Neural cell (in vitro differentiated cells): ENCODE data around the gene ADCY4. TPM values are rescaled to one million over a fixed set of nuclear protein-coding genes. Genes with fewer than 3 reads are reported as not detected.

Source experiments
- H2AFZ ChIP-seq: fragments of 200-600, 300-800 bp; sonication (generic), shearing (Covaris generic); 2 replicates; pipeline ENCODE4 v1.6.0; 2014; ENCODE audit warnings: low read depth, mild to moderate bottlenecking, antibody characterized with exemption, low read length, moderate library complexity
- H3F3A ChIP-seq: fragments of 200-600 bp; shearing (Covaris generic); 2 replicates; pipeline ENCODE4 v1.6.1; 2016; ENCODE audit warnings: mild to moderate bottlenecking, moderate library complexity, mixed read lengths, antibody characterized with exemption, low read length; ENCODE audit not compliant: insufficient read depth, poor library complexity, severe bottlenecking
- H3K27ac ChIP-seq: fragments of 200-600, 300-800 bp; sonication (generic), shearing (Covaris generic); 2 replicates; pipeline ENCODE4 v1.5.1; 2014; ENCODE audit warnings: mild to moderate bottlenecking, low read length, moderate library complexity
- H3K27me3 ChIP-seq: fragments of 300-800, 200-600 bp; sonication (generic), shearing (Covaris generic); 2 replicates; pipeline ENCODE4 v1.6.0; 2014; ENCODE audit warnings: mild to moderate bottlenecking, low read depth, low read length, moderate library complexity; ENCODE audit not compliant: insufficient read depth
- H3K36me3 ChIP-seq: fragments of 300-800, 200-600 bp; sonication (generic), shearing (Covaris generic); 2 replicates; pipeline ENCODE4 v1.5.1; 2014; ENCODE audit warnings: mild to moderate bottlenecking, antibody characterized with exemption, low read length, moderate library complexity; ENCODE audit not compliant: insufficient read depth
- H3K4me2 ChIP-seq: fragments of 300-800, 200-600 bp; sonication (generic), shearing (Covaris generic); 2 replicates; pipeline ENCODE4 v1.6.0; 2014; ENCODE audit warnings: mild to moderate bottlenecking, low read length
- H3K4me3 ChIP-seq: fragments of 300-800, 200-600 bp; sonication (generic), shearing (Covaris generic); 2 replicates; pipeline ENCODE4 v1.5.1; 2014; ENCODE audit warnings: mild to moderate bottlenecking, low read length, moderate library complexity
- H3K79me2 ChIP-seq: fragments of 200-600 bp; shearing (Covaris generic); replicated peaks from 2 replicates; pipeline ENCODE4 v1.6.0; 2014; ENCODE audit warnings: mild to moderate bottlenecking, low read length, moderate library complexity; ENCODE audit not compliant: insufficient read depth
- H3K9ac ChIP-seq: fragments of 300-800, 200-600 bp; sonication (generic), shearing (Covaris generic); 2 replicates; pipeline ENCODE4 v1.6.1; 2016; ENCODE audit warnings: mild to moderate bottlenecking, low read length, mixed read lengths
- H3K9me2 ChIP-seq: fragments of 200-600 bp; shearing (Covaris generic); 2 replicates; pipeline ENCODE4 v1.6.1; 2016; ENCODE audit warnings: mild to moderate bottlenecking, low read length, mixed read lengths; ENCODE audit not compliant: insufficient read depth
- H3K9me3 ChIP-seq: fragments of 200-600, 300-800 bp; sonication (generic), shearing (Covaris generic); 2 replicates; pipeline ENCODE4 v1.6.1; 2016; ENCODE audit warnings: mild to moderate bottlenecking, mixed run types, low read length, moderate library complexity, mixed read lengths
- H4K20me1 ChIP-seq: fragments of 200-600 bp; shearing (Covaris generic); 2 replicates; pipeline ENCODE4 v1.6.1; 2016; ENCODE audit warnings: mild to moderate bottlenecking, mixed run types; ENCODE audit not compliant: insufficient read depth
- CTCF ChIP-seq: fragments of 450-650 bp; IDR thresholded peaks from 2 replicates; pipeline ENCODE4 v1.5.1; 2014; ENCODE audit warnings: antibody characterized with exemption, mild to moderate bottlenecking, moderate library complexity; ENCODE audit not compliant: poor library complexity, severe bottlenecking
- EP300 ChIP-seq: fragments of 450-650 bp; conservative IDR thresholded peaks from 2 replicates; pipeline ENCODE4 v1.6.1; 2014; ENCODE audit warnings: antibody characterized with exemption, mild to moderate bottlenecking, moderate library complexity; ENCODE audit not compliant: poor library complexity, severe bottlenecking
- EZH2 ChIP-seq: fragments of 200-600, 300-800 bp; shearing (Covaris generic), sonication (generic); IDR thresholded peaks from 2 replicates; pipeline ENCODE4 v1.6.1; 2014; ENCODE audit warnings: antibody characterized with exemption, low read length, borderline replicate concordance, mild to moderate bottlenecking; ENCODE audit not compliant: insufficient read depth, poor library complexity, severe bottlenecking
- MXI1 ChIP-seq: fragments of 450-650 bp; conservative IDR thresholded peaks from 2 replicates; pipeline ENCODE4 v1.6.1; 2014; ENCODE audit warnings: antibody characterized with exemption, mild to moderate bottlenecking; ENCODE audit not compliant: poor library complexity, severe bottlenecking
- POLR2AphosphoS5 ChIP-seq: IDR thresholded peaks from 2 replicates; pipeline ENCODE4 v1.6.1; 2012
- RAD21 ChIP-seq: fragments of 450-650 bp; conservative IDR thresholded peaks from 2 replicates; pipeline ENCODE4 v1.6.1; 2014; ENCODE audit warnings: antibody characterized with exemption, mild to moderate bottlenecking, moderate library complexity
- REST ChIP-seq: IDR thresholded peaks from 2 replicates; pipeline ENCODE4 v1.6.1; 2012; ENCODE audit warnings: borderline replicate concordance
- SMC3 ChIP-seq: fragments of 450-650 bp; conservative IDR thresholded peaks from 2 replicates; pipeline ENCODE4 v1.6.1; 2014; ENCODE audit warnings: antibody characterized with exemption, mild to moderate bottlenecking, moderate library complexity; ENCODE audit not compliant: poor library complexity
- TAF1 ChIP-seq: IDR thresholded peaks from 2 replicates; pipeline ENCODE4 v1.6.1; 2012; ENCODE audit warnings: low read depth
- polyA plus RNA-seq: library from polyadenylated mRNA; depleted of rRNA; stranded (reverse); fragments of >200 nt; gene quantifications from 2 replicates; pipeline ENCODE4 v1.2.3, GENCODE V29; 2014

ADCY4 gene
- polyA plus RNA-seq, 1 donor from 2014 or later, result not detected

- Histone ChIP-seq H3K4me3 (no peak overlapping the region), H3K79me2 (no peaks in the 10 kb centered on the region), H3K27me3 (peaks cover 28% of the 10 kb centered on the region), H3F3A (no peaks in the 10 kb centered on the region), H3K27ac (no peak overlapping the region), H2AFZ (no peak overlapping the region), H3K9me3 (no peaks in the 10 kb centered on the region), H3K9ac (no peak overlapping the region), H3K9me2 (no peaks in the 10 kb centered on the region), H3K4me2 (no peak overlapping the region), H4K20me1 (no peaks in the 10 kb centered on the region), H3K36me3 (no peaks in the 10 kb centered on the region)
- no peak for TF ChIP-seq POLR2AphosphoS5
- TF ChIP-seq RAD21, result no peak
- TF ChIP-seq TAF1, result no peak
- no peak for TF ChIP-seq SMC3
- no peak for TF ChIP-seq REST
- no peak for TF ChIP-seq EZH2
- no peak for TF ChIP-seq CTCF
- TF ChIP-seq EP300, result no peak
- TF ChIP-seq MXI1, result no peak
Measured at GRCh38 chr14:24363401-24363800, 28.5 kb upstream of the ADCY4 start.

- no peaks in the 10 kb centered on the region for H3K9me2 ChIP-seq
- no peak for TF ChIP-seq CTCF
- no peak for TF ChIP-seq MXI1
- no peak for TF ChIP-seq EZH2
- H4K20me1 ChIP-seq, result no peaks in the 10 kb centered on the region
- no peak overlapping the region for H3K27ac ChIP-seq
- H3K9ac ChIP-seq, result no peak overlapping the region
- H3K79me2 ChIP-seq, result no peaks in the 10 kb centered on the region
- no peak overlapping the region for H2AFZ ChIP-seq
- H3K4me3 ChIP-seq, result no peak overlapping the region
- H3K4me2 ChIP-seq, result no peak overlapping the region
- H3K36me3 ChIP-seq, result no peaks in the 10 kb centered on the region
- H3F3A ChIP-seq, result no peaks in the 10 kb centered on the region
- peaks cover 24% of the 10 kb centered on the region for H3K27me3 ChIP-seq
- no peaks in the 10 kb centered on the region for H3K9me3 ChIP-seq
Measured at GRCh38 chr14:24362241-24362960, 27.5 kb upstream of the ADCY4 start.
